CD4-positive, alpha-beta T cell (primary cell): ENCODE data around the gene PHACTR3. TPM values are rescaled to one million over a fixed set of nuclear protein-coding genes. Genes with fewer than 3 reads are reported as not detected.

Experiments used
- ATAC-seq: fragments of 200-7000 bp; cut with Tn5 transposase; one replicate; pipeline ENCODE4 v1.10.0; 2022; ENCODE audit warnings: mild to moderate bottlenecking; ENCODE audit not compliant: poor library complexity
- CTCF ChIA-PET: fragments of 350-600 bp; sonication (Branson Sonifier 250); formaldehyde crosslinking; loops from one replicate; lab custom pipeline; 2021; ENCODE audit warnings: antibody characterized with exemption, inconsistent platforms; lab: Charles Lee
- POLR2A ChIA-PET: fragments of 350-600 bp; sonication (Branson Sonifier 250); formaldehyde crosslinking; loops from one replicate; lab custom pipeline; 2021; ENCODE audit warnings: antibody characterized with exemption, inconsistent platforms; lab: Charles Lee
- DNase-seq, 14 experiments: peaks; one replicate each; pipeline ENCODE4 v3.0.0-alpha.2; 2013 to 2020; ENCODE audit warnings: mixed read lengths in 2 of 14
- H3K27ac ChIP-seq, 2 donors: one replicate each; pipeline versions ENCODE4 v1.5.1 to v1.7.0; 2013; ENCODE audit warnings: low read length in 2 of 2, low read depth in 1 of 2, mild to moderate bottlenecking in 1 of 2
- H3K27me3 ChIP-seq, 2 experiments: 1 replicate in 1 of 2; 2 replicates in 1 of 2; pipeline versions ENCODE4 v1.6.1 to v1.7.0; 2013; ENCODE audit warnings: low read length in 2 of 2, control low read depth in 1 of 2, mild to moderate bottlenecking in 1 of 2, moderate library complexity in 1 of 2; ENCODE audit not compliant: insufficient read depth in 2 of 2, control insufficient read depth in 1 of 2
- H3K36me3 ChIP-seq: one replicate; pipeline ENCODE4 v1.6.1; 2013; ENCODE audit warnings: low read length, control low read depth; ENCODE audit not compliant: insufficient read depth
- H3K4me1 ChIP-seq: one replicate; pipeline ENCODE4 v1.6.1; 2013; ENCODE audit warnings: low read length, control low read depth; ENCODE audit not compliant: insufficient read depth
- H3K4me3 ChIP-seq: one replicate; pipeline ENCODE4 v1.5.1; 2013; ENCODE audit warnings: mild to moderate bottlenecking, low read length, moderate library complexity
- H3K9me3 ChIP-seq, 2 experiments: 1 replicate in 1 of 2; 2 replicates in 1 of 2; pipeline versions ENCODE4 v1.6.1 to v1.7.0; 2013; ENCODE audit warnings: low read length in 2 of 2, mild to moderate bottlenecking in 2 of 2, control low read depth in 1 of 2, moderate library complexity in 1 of 2; ENCODE audit not compliant: control insufficient read depth in 1 of 2, insufficient read depth in 1 of 2
- H3K27ac Mint-ChIP-seq: one replicate; pipeline ENCODE4 v1.8.0; 2020; ENCODE audit warnings: mixed read lengths
- H3K27me3 Mint-ChIP-seq: one replicate; pipeline ENCODE4 v1.8.0; 2021; ENCODE audit warnings: mixed read lengths
- H3K36me3 Mint-ChIP-seq: one replicate; pipeline ENCODE4 v1.8.0; 2021; ENCODE audit warnings: low read depth, mixed read lengths
- H3K4me1 Mint-ChIP-seq: one replicate; pipeline ENCODE4 v1.8.0; 2021; ENCODE audit warnings: low read depth, mixed read lengths
- H3K4me3 Mint-ChIP-seq: one replicate; pipeline ENCODE4 v1.8.0; 2020; ENCODE audit warnings: mild to moderate bottlenecking, mixed read lengths
- H3K9me3 Mint-ChIP-seq: one replicate; pipeline ENCODE4 v1.8.0; 2020; ENCODE audit warnings: mixed read lengths
- intact Hi-C, 2 experiments: fragments of 100-400 bp; cut with DNase I in 1 of 2; cut with micrococcal nuclease in 1 of 2; formaldehyde crosslinking; loops; one replicate each; pipeline versions ENCODE4 v1.15.1 to v1.9.0; 2023 to 2025; cut with DNase I, micrococcal nuclease
- total RNA-seq, 174 experiments: library from RNA in 2 of 174; stranded (reverse) in 2 of 174; gene quantifications; one replicate each; pipeline ENCODE4 v1.2.3 and lab custom pipeline; 2021 to 2026
- TF ChIP-seq, protein P1 (sequence below): fragments of 200-600 bp; IDR thresholded peaks from one replicate; pipeline ENCODE4 v1.8.0; 2022; ENCODE audit warnings: antibody characterized with exemption, mild to moderate bottlenecking

Gene PHACTR3
- total RNA-seq, 2 experiments from 2014 or later: not detected

GRCh38 chr20:59820204-59821041 lies 216.1 kb downstream of the PHACTR3 start:
- Mint-ChIP-seq H3K9me3 (no peaks in the 10 kb centered on the region), H3K36me3 (no peaks in the 10 kb centered on the region), H3K27me3 (peaks cover 2% of the 10 kb centered on the region), H3K4me1 (no peaks in the 10 kb centered on the region), H3K4me3 (no peak overlapping the region), H3K27ac (no peak overlapping the region)
- POLR2A ChIA-PET: no interaction called here
- no peaks in the 10 kb centered on the region for H3K4me1 ChIP-seq
- intact Hi-C loops: no loop called here
- DNase-seq: no peak
- TF ChIP-seq, protein P1, sequence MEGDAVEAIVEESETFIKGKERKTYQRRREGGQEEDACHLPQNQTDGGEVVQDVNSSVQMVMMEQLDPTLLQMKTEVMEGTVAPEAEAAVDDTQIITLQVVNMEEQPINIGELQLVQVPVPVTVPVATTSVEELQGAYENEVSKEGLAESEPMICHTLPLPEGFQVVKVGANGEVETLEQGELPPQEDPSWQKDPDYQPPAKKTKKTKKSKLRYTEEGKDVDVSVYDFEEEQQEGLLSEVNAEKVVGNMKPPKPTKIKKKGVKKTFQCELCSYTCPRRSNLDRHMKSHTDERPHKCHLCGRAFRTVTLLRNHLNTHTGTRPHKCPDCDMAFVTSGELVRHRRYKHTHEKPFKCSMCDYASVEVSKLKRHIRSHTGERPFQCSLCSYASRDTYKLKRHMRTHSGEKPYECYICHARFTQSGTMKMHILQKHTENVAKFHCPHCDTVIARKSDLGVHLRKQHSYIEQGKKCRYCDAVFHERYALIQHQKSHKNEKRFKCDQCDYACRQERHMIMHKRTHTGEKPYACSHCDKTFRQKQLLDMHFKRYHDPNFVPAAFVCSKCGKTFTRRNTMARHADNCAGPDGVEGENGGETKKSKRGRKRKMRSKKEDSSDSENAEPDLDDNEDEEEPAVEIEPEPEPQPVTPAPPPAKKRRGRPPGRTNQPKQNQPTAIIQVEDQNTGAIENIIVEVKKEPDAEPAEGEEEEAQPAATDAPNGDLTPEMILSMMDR: no peak
- CTCF ChIA-PET: no interaction called here
- peaks cover 0 to 6% of the 10 kb centered on the region in 2 experiments for H3K27me3 ChIP-seq
- peaks cover 0 to 4% of the 10 kb centered on the region in 2 experiments for H3K9me3 ChIP-seq
- no peak overlapping the region for H3K4me3 ChIP-seq
- H3K36me3 ChIP-seq: no peaks in the 10 kb centered on the region
- no peak overlapping the region for H3K27ac ChIP-seq
- no peak for ATAC-seq

- CTCF ChIA-PET: no interaction called here
- POLR2A ChIA-PET: no interaction called here
- no peak overlapping the region for H3K4me3 Mint-ChIP-seq
- intact Hi-C loops: no loop called here
- peaks cover 7% of the 10 kb centered on the region for H3K27me3 Mint-ChIP-seq
- TF ChIP-seq, protein P1: no peak
- H3K27ac ChIP-seq: no peak overlapping the region
- H3K4me1 Mint-ChIP-seq: no peaks in the 10 kb centered on the region
- peaks cover 0 to 4% of the 10 kb centered on the region in 2 experiments for H3K9me3 ChIP-seq
- peaks cover 0 to 6% of the 10 kb centered on the region in 2 experiments for H3K27me3 ChIP-seq
- no peak overlapping the region for H3K4me3 ChIP-seq
- H3K9me3 Mint-ChIP-seq: no peaks in the 10 kb centered on the region
- no peaks in the 10 kb centered on the region for H3K36me3 Mint-ChIP-seq
- ATAC-seq: no peak
- H3K4me1 ChIP-seq: no peaks in the 10 kb centered on the region
- no peak overlapping the region for H3K27ac Mint-ChIP-seq
- H3K36me3 ChIP-seq: no peaks in the 10 kb centered on the region
- no peak for DNase-seq
These were observed 216.9 kb downstream of the PHACTR3 start for GRCh38 chr20:59821201-59821600.

GRCh38 chr20:59821788-59822187 lies 217.4 kb downstream of the PHACTR3 start:
- no peak for DNase-seq
- intact Hi-C loops: no loop called here
- Mint-ChIP-seq H3K27me3 (peaks cover 11% of the 10 kb centered on the region), H3K9me3 (no peaks in the 10 kb centered on the region), H3K27ac (no peak overlapping the region), H3K4me3 (no peak overlapping the region), H3K36me3 (no peaks in the 10 kb centered on the region), H3K4me1 (no peaks in the 10 kb centered on the region)
- TF ChIP-seq, protein P1: no peak
- ATAC-seq: no peak
- peaks cover 0 to 6% of the 10 kb centered on the region in 2 experiments for H3K27me3 ChIP-seq
- CTCF ChIA-PET: no interaction called here
- H3K36me3 ChIP-seq: no peaks in the 10 kb centered on the region
- H3K4me1 ChIP-seq: no peaks in the 10 kb centered on the region
- H3K27ac ChIP-seq: no peak overlapping the region
- H3K9me3 ChIP-seq: peaks cover 0 to 4% of the 10 kb centered on the region in 2 experiments
- POLR2A ChIA-PET: no interaction called here
- H3K4me3 ChIP-seq: no peak overlapping the region
